BJ (cell line): ENCODE results near the gene CFAP46. TPM values are rescaled to one million over a fixed set of nuclear protein-coding genes. Genes with fewer than 3 reads are reported as not detected.

Source experiments
- CTCF ChIA-PET: fragments of 350-600 bp; formaldehyde crosslinking; extraction: SDS; loops from one replicate; lab custom pipeline; 2021; ENCODE audit warnings: antibody characterized with exemption, inconsistent platforms; lab: Yijun Ruan, JAX
- POLR2A ChIA-PET: fragments of 300-600 bp; sonication (Branson Sonifier 250); formaldehyde crosslinking; extraction: SDS; loops from one replicate; lab custom pipeline; 2021; ENCODE audit warnings: antibody characterized with exemption; lab: Charles Lee
- DNase-seq: peaks from one replicate; pipeline ENCODE4 v3.0.0-alpha.2; 2011; ENCODE audit warnings: low read depth
- H3K27me3 ChIP-seq: 2 replicates; pipeline ENCODE4 v1.6.0; 2011; ENCODE audit warnings: low read length; ENCODE audit not compliant: control insufficient read depth, insufficient read depth
- H3K36me3 ChIP-seq: 2 replicates; pipeline ENCODE4 v1.5.1; 2011; ENCODE audit warnings: low read length; ENCODE audit not compliant: control insufficient read depth, insufficient read depth
- H3K4me3 ChIP-seq: 2 replicates; pipeline ENCODE4 v1.5.1; 2011; ENCODE audit warnings: low read depth, mild to moderate bottlenecking, control low read depth, low read length
- CTCF ChIP-seq: IDR thresholded peaks from 2 replicates; pipeline ENCODE4 v1.5.1; 2011; ENCODE audit warnings: low read depth, mild to moderate bottlenecking, control low read depth, inconsistent platforms, low read length, moderate library complexity; ENCODE audit not compliant: insufficient read depth
- polyA plus RNA-seq: library from polyadenylated mRNA; depleted of rRNA; stranded (reverse); fragments of >200 nt; gene quantifications from 2 replicates; pipeline ENCODE4 v1.2.3, GENCODE V29; 2011

CFAP46 gene
- polyA plus RNA-seq, 1 experiment = 1.8 TPM

- no peak for DNase-seq
- TF ChIP-seq CTCF = no peak
- POLR2A ChIA-PET = no interaction called here
- CTCF ChIA-PET = interaction anchor here (1.4 kb wide), 1 partner anchor 346 kb away, joined by 3 read pairs; no protein-coding TSS in a partner anchor
- Histone ChIP-seq H3K27me3 (peaks cover 2% of the 10 kb centered on the region), H3K36me3 (no peaks in the 10 kb centered on the region), H3K4me3 (no peak overlapping the region)
These were observed 18.5 kb upstream of the CFAP46 start for GRCh38 chr10:132960631-132961419.

- ChIA-PET POLR2A (no interaction called here), CTCF (no interaction called here)
These were observed 17.7 kb upstream of the CFAP46 start for GRCh38 chr10:132960071-132960472.

GRCh38 chr10:132959559-132959961 is 17.2 kb upstream of the CFAP46 start:
- TF ChIP-seq CTCF = no peak
- no peak for DNase-seq
- H3K27me3 ChIP-seq = no peaks in the 10 kb centered on the region
- POLR2A ChIA-PET = no interaction called here
- CTCF ChIA-PET = no interaction called here
- H3K36me3 ChIP-seq = no peaks in the 10 kb centered on the region
- no peak overlapping the region for H3K4me3 ChIP-seq

More at GRCh38 chr10:132960071-132960472, 17.7 kb upstream of the CFAP46 start:
- no peak overlapping the region for H3K4me3 ChIP-seq
- H3K27me3 ChIP-seq = no peaks in the 10 kb centered on the region
- no peak for TF ChIP-seq CTCF
- no peaks in the 10 kb centered on the region for H3K36me3 ChIP-seq
- no peak for DNase-seq

GRCh38 chr10:132958883-132959558 is 16.7 kb upstream of the CFAP46 start:
- POLR2A ChIA-PET = no interaction called here
- no peak for DNase-seq
- TF ChIP-seq CTCF = no peak
- CTCF ChIA-PET = no interaction called here
- H3K4me3 ChIP-seq = no peak overlapping the region
- H3K36me3 ChIP-seq = no peaks in the 10 kb centered on the region
- no peaks in the 10 kb centered on the region for H3K27me3 ChIP-seq

- Histone ChIP-seq H3K36me3 (no peaks in the 10 kb centered on the region), H3K27me3 (no peaks in the 10 kb centered on the region), H3K4me3 (no peak overlapping the region)
- TF ChIP-seq CTCF = no peak
- ChIA-PET CTCF (no interaction called here), POLR2A (no interaction called here)
- DNase-seq = no peak
These were observed 15.9 kb upstream of the CFAP46 start for GRCh38 chr10:132957981-132958882.
